Caco-2 (cell line): ENCODE measurements around the gene BTF3. TPM values are rescaled to one million over a fixed set of nuclear protein-coding genes. Genes with fewer than 3 reads are reported as not detected.

Source experiments
- BruUV-seq: library from RNA; stranded (reverse); fragments of 400-500 nt; replicated peaks from 2 replicates; lab custom pipeline; 2021; lab: Mats Ljungman, UMichigan
- CTCF ChIA-PET: fragments of 300-600 bp; sonication (Branson Sonifier 250); formaldehyde crosslinking; loops from one replicate; lab custom pipeline; 2022; ENCODE audit warnings: antibody characterized with exemption; lab: Charles Lee
- POLR2A ChIA-PET: fragments of 300-600 bp; sonication (Branson Sonifier 250); formaldehyde crosslinking; loops from one replicate; lab custom pipeline; 2022; ENCODE audit warnings: antibody characterized with exemption; lab: Charles Lee
- DNase-seq, 2 experiments: peaks; one replicate each; pipeline versions ENCODE4 v3.0.0 to v3.0.0-alpha.2; 2020 to 2022
- H3K27me3 ChIP-seq: replicated peaks from 2 replicates; pipeline ENCODE4 v1.6.0; 2011; ENCODE audit warnings: low read length; ENCODE audit not compliant: control insufficient read depth, insufficient read depth
- H3K36me3 ChIP-seq: 2 replicates; pipeline ENCODE4 v1.5.1; 2011; ENCODE audit warnings: low read length; ENCODE audit not compliant: control insufficient read depth, insufficient read depth
- H3K4me1 ChIP-seq: fragments of 250-450 bp; sonication (Bioruptor Pico); 2 replicates; pipeline ENCODE4 v1.5.1; 2020; ENCODE audit warnings: mild to moderate bottlenecking
- H3K4me3 ChIP-seq: 2 replicates; pipeline ENCODE4 v1.5.1; 2011; ENCODE audit warnings: low read depth, mild to moderate bottlenecking, control low read depth, low read length
- H3K9me3 ChIP-seq: fragments of 250-450 bp; sonication (Bioruptor Pico); 2 replicates; pipeline ENCODE4 v1.5.1; 2020; ENCODE audit warnings: mild to moderate bottlenecking, moderate library complexity
- H3K27ac Mint-ChIP-seq: one replicate; pipeline ENCODE4 v1.8.0; 2022; ENCODE audit warnings: mixed read lengths; ENCODE audit not compliant: unreplicated experiment
- H3K27me3 Mint-ChIP-seq: one replicate; pipeline ENCODE4 v1.8.0; 2022; ENCODE audit warnings: mixed read lengths; ENCODE audit not compliant: insufficient read depth, unreplicated experiment
- H3K36me3 Mint-ChIP-seq: one replicate; pipeline ENCODE4 v1.8.0; 2022; ENCODE audit warnings: mild to moderate bottlenecking, mixed read lengths; ENCODE audit not compliant: insufficient read depth, unreplicated experiment
- H3K4me1 Mint-ChIP-seq: one replicate; pipeline ENCODE4 v1.8.0; 2022; ENCODE audit warnings: low read depth, mixed read lengths; ENCODE audit not compliant: unreplicated experiment
- H3K4me3 Mint-ChIP-seq: one replicate; pipeline ENCODE4 v1.8.0; 2022; ENCODE audit warnings: mild to moderate bottlenecking, moderate library complexity, mixed read lengths; ENCODE audit not compliant: unreplicated experiment
- H3K9me3 Mint-ChIP-seq: one replicate; pipeline ENCODE4 v1.8.0; 2022; ENCODE audit warnings: mixed read lengths; ENCODE audit not compliant: unreplicated experiment
- intact Hi-C: fragments of 100-400 bp; cut with micrococcal nuclease; formaldehyde crosslinking; loops from one replicate; pipeline ENCODE4 v1.10.0; 2022; ENCODE audit not compliant: unreplicated experiment
- total RNA-seq: library from RNA; stranded (reverse); gene quantifications from 2 replicates; pipeline ENCODE4 v1.2.3, GENCODE V29; 2022
- TF ChIP-seq, protein P1 (sequence below), 2 experiments: fragments of 200-600 bp in 1 of 2; IDR thresholded peaks; 1 replicate in 1 of 2; 2 replicates in 1 of 2; pipeline versions ENCODE4 v1.5.1 to v1.8.0; 2011 to 2022; ENCODE audit warnings: antibody characterized with exemption in 1 of 2, control low read depth in 1 of 2, inconsistent platforms in 1 of 2, low read depth in 1 of 2, low read length in 1 of 2, mild to moderate bottlenecking in 1 of 2, moderate library complexity in 1 of 2; ENCODE audit not compliant: insufficient read depth in 1 of 2, severe bottlenecking in 1 of 2, unreplicated experiment in 1 of 2

BTF3 gene
- total RNA-seq, 1 experiment from 2014 or later = 653 TPM

DNA sequence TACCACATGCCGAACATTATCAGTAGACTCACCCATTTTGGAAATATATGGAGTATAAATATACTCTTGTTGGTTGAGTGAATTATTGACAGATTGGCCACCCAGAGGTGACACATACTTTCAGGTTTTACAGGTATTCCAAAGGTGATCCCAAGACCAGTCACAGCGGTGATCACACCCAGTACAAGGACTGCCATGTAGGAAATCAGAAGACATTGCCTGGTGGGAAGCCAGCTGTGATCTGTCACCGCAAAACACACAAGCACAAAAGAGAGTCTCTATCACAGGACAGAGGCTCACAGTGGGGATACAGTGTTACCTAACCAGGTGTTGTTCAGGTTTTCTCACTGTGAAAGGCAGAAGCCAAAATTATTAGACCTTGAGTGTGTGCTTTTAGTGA lies 15.8 kb downstream of the BTF3 start:
- Mint-ChIP-seq H3K4me3 (no peak overlapping the region), H3K36me3 (no peaks in the 10 kb centered on the region)
- intact Hi-C loops = no loop called here

DNA sequence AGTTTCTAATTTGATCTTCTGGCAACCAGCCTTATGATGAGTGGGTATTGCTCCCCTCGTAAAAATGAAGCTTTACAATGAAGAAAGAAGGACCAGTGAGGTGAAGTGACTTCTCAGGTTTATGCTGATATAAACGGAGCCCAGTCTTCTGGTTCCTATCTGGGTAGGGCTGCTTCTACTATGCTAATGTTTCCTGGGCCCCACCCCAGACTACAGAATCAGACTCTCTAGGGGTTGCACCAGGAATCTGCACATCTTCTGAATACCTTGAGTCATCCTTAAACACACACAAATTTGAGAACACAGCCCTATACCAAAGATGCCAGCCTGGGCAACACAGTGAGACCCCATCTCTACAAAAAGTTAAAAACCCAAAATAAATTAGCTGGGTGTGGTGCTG lies 16.2 kb downstream of the BTF3 start:
- H3K27ac Mint-ChIP-seq = no peak overlapping the region
- H3K4me1 ChIP-seq = peaks cover 7% of the 10 kb centered on the region; the same call in 1 of the 2 replicates
- H3K4me3 ChIP-seq = no peak overlapping the region
- ChIA-PET CTCF (no interaction called here), POLR2A (no interaction called here)
- no peaks in the 10 kb centered on the region for H3K36me3 Mint-ChIP-seq
- H3K36me3 ChIP-seq = no peaks in the 10 kb centered on the region
- no peak for DNase-seq
- no peaks in the 10 kb centered on the region for H3K9me3 Mint-ChIP-seq
- BruUV-seq = no TSS peak
- no peaks in the 10 kb centered on the region for H3K27me3 ChIP-seq
- H3K27me3 Mint-ChIP-seq = no peaks in the 10 kb centered on the region
- intact Hi-C loops = no loop called here
- no peaks in the 10 kb centered on the region for H3K9me3 ChIP-seq
- H3K4me1 Mint-ChIP-seq = peaks cover 8% of the 10 kb centered on the region
- TF ChIP-seq, protein P1, sequence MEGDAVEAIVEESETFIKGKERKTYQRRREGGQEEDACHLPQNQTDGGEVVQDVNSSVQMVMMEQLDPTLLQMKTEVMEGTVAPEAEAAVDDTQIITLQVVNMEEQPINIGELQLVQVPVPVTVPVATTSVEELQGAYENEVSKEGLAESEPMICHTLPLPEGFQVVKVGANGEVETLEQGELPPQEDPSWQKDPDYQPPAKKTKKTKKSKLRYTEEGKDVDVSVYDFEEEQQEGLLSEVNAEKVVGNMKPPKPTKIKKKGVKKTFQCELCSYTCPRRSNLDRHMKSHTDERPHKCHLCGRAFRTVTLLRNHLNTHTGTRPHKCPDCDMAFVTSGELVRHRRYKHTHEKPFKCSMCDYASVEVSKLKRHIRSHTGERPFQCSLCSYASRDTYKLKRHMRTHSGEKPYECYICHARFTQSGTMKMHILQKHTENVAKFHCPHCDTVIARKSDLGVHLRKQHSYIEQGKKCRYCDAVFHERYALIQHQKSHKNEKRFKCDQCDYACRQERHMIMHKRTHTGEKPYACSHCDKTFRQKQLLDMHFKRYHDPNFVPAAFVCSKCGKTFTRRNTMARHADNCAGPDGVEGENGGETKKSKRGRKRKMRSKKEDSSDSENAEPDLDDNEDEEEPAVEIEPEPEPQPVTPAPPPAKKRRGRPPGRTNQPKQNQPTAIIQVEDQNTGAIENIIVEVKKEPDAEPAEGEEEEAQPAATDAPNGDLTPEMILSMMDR (IDR thresholded peaks at IDR 0.05; ENCODE audit: insufficient read depth in 1 of 2, low read depth in 1 of 2, low read length in 1 of 2, severe bottlenecking in 1 of 2, unreplicated experiment in 1 of 2) = no peak
- no peak overlapping the region for H3K4me3 Mint-ChIP-seq

More for the DNA sequence above, 15.8 kb downstream of the BTF3 start:
- peaks cover 8% of the 10 kb centered on the region for H3K4me1 Mint-ChIP-seq
- H3K4me1 ChIP-seq = peaks cover 7% of the 10 kb centered on the region; the same call in 1 of the 2 replicates
- ChIA-PET CTCF (no interaction called here), POLR2A (no interaction called here)
- no peak overlapping the region for H3K4me3 ChIP-seq
- TF ChIP-seq, protein P1 (IDR thresholded peaks at IDR 0.05; ENCODE audit: insufficient read depth in 1 of 2, low read depth in 1 of 2, low read length in 1 of 2, severe bottlenecking in 1 of 2, unreplicated experiment in 1 of 2) = no peak
- H3K27me3 Mint-ChIP-seq = no peaks in the 10 kb centered on the region
- no peaks in the 10 kb centered on the region for H3K36me3 ChIP-seq
- no TSS peak for BruUV-seq
- H3K27ac Mint-ChIP-seq = no peak overlapping the region
- no peaks in the 10 kb centered on the region for H3K9me3 Mint-ChIP-seq
- no peaks in the 10 kb centered on the region for H3K27me3 ChIP-seq
- DNase-seq = no peak
- H3K9me3 ChIP-seq = no peaks in the 10 kb centered on the region

DNA sequence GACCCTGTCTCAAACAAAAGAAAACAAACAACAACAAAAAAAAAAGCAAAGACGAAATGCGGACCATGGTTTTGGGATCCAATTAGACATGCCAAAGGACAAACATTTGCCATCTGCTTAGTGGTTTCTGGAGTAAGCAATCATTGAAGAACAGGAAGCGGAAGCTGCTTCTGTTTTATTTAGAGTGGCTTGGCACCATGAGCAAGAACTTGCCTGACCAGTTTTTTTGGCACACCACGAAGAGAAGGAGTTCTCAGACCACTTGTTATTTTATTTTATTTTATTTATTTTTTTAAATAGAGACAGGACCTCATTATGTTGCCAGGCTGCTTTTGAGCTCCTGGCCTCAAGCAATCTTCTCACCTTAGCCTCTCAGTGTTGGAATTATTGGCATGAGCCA lies 17.0 kb downstream of the BTF3 start:
- BruUV-seq = no TSS peak
- intact Hi-C loops = no loop called here
- H3K27ac Mint-ChIP-seq = no peak overlapping the region

More for the DNA sequence above, 17.0 kb downstream of the BTF3 start:
- no peak overlapping the region for H3K4me3 Mint-ChIP-seq
- Histone ChIP-seq H3K4me1 (peaks cover under 1% of the 10 kb centered on the region; the same call in 1 of the 2 replicates), H3K27me3 (no peaks in the 10 kb centered on the region), H3K4me3 (no peak overlapping the region), H3K36me3 (no peaks in the 10 kb centered on the region), H3K9me3 (no peaks in the 10 kb centered on the region)
- H3K4me1 Mint-ChIP-seq = no peaks in the 10 kb centered on the region
- ChIA-PET CTCF (no interaction called here), POLR2A (no interaction called here)
- H3K36me3 Mint-ChIP-seq = no peaks in the 10 kb centered on the region
- TF ChIP-seq, protein P1 (IDR thresholded peaks at IDR 0.05; ENCODE audit: insufficient read depth in 1 of 2, low read depth in 1 of 2, low read length in 1 of 2, severe bottlenecking in 1 of 2, unreplicated experiment in 1 of 2) = no peak
- DNase-seq = no peak
- H3K9me3 Mint-ChIP-seq = no peaks in the 10 kb centered on the region
- H3K27me3 Mint-ChIP-seq = no peaks in the 10 kb centered on the region
